Measurements from ENCODE around the gene PROB1.
A peak's percentile ranks its signal among the peaks of the same experiment; 100 is the strongest.

DNA sequence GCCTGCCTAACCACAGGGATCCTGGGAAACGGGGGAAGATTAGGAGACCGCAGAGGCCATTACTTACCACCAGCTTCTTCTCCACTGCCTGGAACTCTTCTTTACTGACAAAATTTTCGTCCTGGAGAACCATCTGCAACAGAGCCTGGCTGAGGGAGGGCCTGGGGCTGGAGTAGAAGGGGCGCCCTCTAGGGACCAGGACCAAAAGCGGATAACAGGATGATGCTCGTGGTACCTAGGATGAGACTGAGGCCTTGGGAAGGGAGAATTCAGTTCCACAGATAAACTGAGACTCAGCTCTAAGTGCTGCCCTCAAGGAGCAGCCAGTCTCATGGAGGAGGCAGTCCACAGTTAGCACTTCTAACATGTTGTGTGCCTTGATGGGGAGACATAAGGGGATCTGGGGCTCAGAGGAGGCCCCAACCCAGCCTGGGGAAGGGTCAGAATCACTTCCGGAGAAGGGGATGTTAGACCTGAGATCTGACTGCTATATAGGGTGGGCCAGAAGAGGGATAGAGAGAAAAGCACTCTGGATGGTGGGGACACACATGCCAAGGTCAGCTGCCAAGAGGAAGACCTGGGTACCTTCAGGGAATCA, 7.8 kb upstream of the PROB1 start:
- TF ChIP-seq, protein P1, sequence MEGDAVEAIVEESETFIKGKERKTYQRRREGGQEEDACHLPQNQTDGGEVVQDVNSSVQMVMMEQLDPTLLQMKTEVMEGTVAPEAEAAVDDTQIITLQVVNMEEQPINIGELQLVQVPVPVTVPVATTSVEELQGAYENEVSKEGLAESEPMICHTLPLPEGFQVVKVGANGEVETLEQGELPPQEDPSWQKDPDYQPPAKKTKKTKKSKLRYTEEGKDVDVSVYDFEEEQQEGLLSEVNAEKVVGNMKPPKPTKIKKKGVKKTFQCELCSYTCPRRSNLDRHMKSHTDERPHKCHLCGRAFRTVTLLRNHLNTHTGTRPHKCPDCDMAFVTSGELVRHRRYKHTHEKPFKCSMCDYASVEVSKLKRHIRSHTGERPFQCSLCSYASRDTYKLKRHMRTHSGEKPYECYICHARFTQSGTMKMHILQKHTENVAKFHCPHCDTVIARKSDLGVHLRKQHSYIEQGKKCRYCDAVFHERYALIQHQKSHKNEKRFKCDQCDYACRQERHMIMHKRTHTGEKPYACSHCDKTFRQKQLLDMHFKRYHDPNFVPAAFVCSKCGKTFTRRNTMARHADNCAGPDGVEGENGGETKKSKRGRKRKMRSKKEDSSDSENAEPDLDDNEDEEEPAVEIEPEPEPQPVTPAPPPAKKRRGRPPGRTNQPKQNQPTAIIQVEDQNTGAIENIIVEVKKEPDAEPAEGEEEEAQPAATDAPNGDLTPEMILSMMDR (IDR thresholded peaks at IDR 0.05): peak in 5 of 6 experiments; percentile 10 to 43 (median 30)
- no peak for TF ChIP-seq POLR2A (IDR thresholded peaks at IDR 0.05)

Data from Peyer's patch (tissue), 4 donors.